B cell (primary cell): ENCODE measurements around the gene PTPRN2.

ENCODE experiments used
- EZH2 ChIP-seq: IDR thresholded peaks from 2 replicates; pipeline ENCODE4 v1.6.1; 2012; ENCODE audit warnings: borderline replicate concordance, low read depth, mild to moderate bottlenecking, moderate library complexity, low read length; ENCODE audit not compliant: insufficient read depth, poor library complexity, severe bottlenecking
- TF ChIP-seq, protein P1 (sequence below): fragments of 200-600 bp; IDR thresholded peaks from one replicate; pipeline ENCODE4 v1.8.0; 2022; ENCODE audit warnings: antibody characterized with exemption, mild to moderate bottlenecking

GRCh38 chr7:157565201-157565626, 1022.4 kb downstream of the PTPRN2 start:
- TF ChIP-seq, protein P1, sequence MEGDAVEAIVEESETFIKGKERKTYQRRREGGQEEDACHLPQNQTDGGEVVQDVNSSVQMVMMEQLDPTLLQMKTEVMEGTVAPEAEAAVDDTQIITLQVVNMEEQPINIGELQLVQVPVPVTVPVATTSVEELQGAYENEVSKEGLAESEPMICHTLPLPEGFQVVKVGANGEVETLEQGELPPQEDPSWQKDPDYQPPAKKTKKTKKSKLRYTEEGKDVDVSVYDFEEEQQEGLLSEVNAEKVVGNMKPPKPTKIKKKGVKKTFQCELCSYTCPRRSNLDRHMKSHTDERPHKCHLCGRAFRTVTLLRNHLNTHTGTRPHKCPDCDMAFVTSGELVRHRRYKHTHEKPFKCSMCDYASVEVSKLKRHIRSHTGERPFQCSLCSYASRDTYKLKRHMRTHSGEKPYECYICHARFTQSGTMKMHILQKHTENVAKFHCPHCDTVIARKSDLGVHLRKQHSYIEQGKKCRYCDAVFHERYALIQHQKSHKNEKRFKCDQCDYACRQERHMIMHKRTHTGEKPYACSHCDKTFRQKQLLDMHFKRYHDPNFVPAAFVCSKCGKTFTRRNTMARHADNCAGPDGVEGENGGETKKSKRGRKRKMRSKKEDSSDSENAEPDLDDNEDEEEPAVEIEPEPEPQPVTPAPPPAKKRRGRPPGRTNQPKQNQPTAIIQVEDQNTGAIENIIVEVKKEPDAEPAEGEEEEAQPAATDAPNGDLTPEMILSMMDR: no peak
- TF ChIP-seq EZH2: no peak
